CD4-positive, alpha-beta memory T cell (primary cell): ENCODE results near the gene RYR1. TPM values are rescaled to one million over a fixed set of nuclear protein-coding genes. Genes with fewer than 3 reads are reported as not detected.
"Not testable (repeated sequence)": the region's sequence is repeated elsewhere in the genome, so short reads cannot be mapped to it uniquely, and the experiment has no call there.

ENCODE experiments used
- CTCF ChIA-PET: fragments of 350-600 bp; sonication (Branson Sonifier 250); formaldehyde crosslinking; loops from one replicate; lab custom pipeline; 2021; ENCODE audit warnings: inconsistent platforms; ENCODE audit not compliant: partially characterized antibody; lab: Charles Lee
- POLR2A ChIA-PET: fragments of 350-600 bp; sonication (Branson Sonifier 250); formaldehyde crosslinking; loops from one replicate; lab custom pipeline; 2021; ENCODE audit not compliant: partially characterized antibody; lab: Charles Lee
- DNase-seq, 5 donors: peaks; one replicate each; pipeline versions ENCODE4 v3.0.0 to v3.0.0-alpha.2; 2020 to 2022; ENCODE audit warnings: mixed read lengths in 1 of 5
- H3K27ac ChIP-seq: one replicate; pipeline ENCODE4 v1.7.0; 2013; ENCODE audit warnings: low read depth, low read length
- H3K27me3 ChIP-seq: 2 replicates; pipeline ENCODE4 v1.7.0; 2013; ENCODE audit warnings: mild to moderate bottlenecking, low read length, moderate library complexity; ENCODE audit not compliant: insufficient read depth
- H3K36me3 ChIP-seq: 2 replicates; pipeline ENCODE4 v1.7.0; 2013; ENCODE audit warnings: mild to moderate bottlenecking, low read length, moderate library complexity; ENCODE audit not compliant: insufficient read depth
- H3K4me1 ChIP-seq: 2 replicates; pipeline ENCODE4 v1.7.0; 2013; ENCODE audit warnings: mild to moderate bottlenecking, low read length, moderate library complexity; ENCODE audit not compliant: insufficient read depth
- H3K4me3 ChIP-seq, 2 donors: one replicate each; pipeline ENCODE4 v1.7.0; 2013; ENCODE audit warnings: low read length in 2 of 2, mild to moderate bottlenecking in 1 of 2
- H3K9me3 ChIP-seq, 2 donors: one replicate each; pipeline ENCODE4 v1.7.0; 2013; ENCODE audit warnings: low read length in 2 of 2, control low read depth in 1 of 2; ENCODE audit not compliant: control insufficient read depth in 1 of 2
- H3K27ac Mint-ChIP-seq, 7 donors: one replicate each; pipeline ENCODE4 v1.8.0; 2020 to 2021; ENCODE audit warnings: mixed read lengths in 7 of 7, mild to moderate bottlenecking in 6 of 7, inconsistent platforms in 3 of 7, moderate library complexity in 3 of 7
- H3K27me3 Mint-ChIP-seq, 2 donors: one replicate each; pipeline ENCODE4 v1.8.0; 2020 to 2021; ENCODE audit warnings: mixed read lengths in 2 of 2
- H3K36me3 Mint-ChIP-seq, 2 donors: one replicate each; pipeline ENCODE4 v1.8.0; 2020 to 2021; ENCODE audit warnings: mixed read lengths in 2 of 2, inconsistent platforms in 1 of 2, mild to moderate bottlenecking in 1 of 2
- H3K4me1 Mint-ChIP-seq, 4 donors: one replicate each; pipeline ENCODE4 v1.8.0; 2020 to 2021; ENCODE audit warnings: mixed read lengths in 4 of 4, mild to moderate bottlenecking in 1 of 4
- H3K4me3 Mint-ChIP-seq, 8 donors: one replicate each; pipeline ENCODE4 v1.8.0; 2020 to 2021; ENCODE audit warnings: mixed read lengths in 8 of 8, mild to moderate bottlenecking in 7 of 8, moderate library complexity in 6 of 8, inconsistent platforms in 3 of 8
- H3K9me3 Mint-ChIP-seq, 8 donors: one replicate each; pipeline ENCODE4 v1.8.0; 2020 to 2021; ENCODE audit warnings: mixed read lengths in 8 of 8, mild to moderate bottlenecking in 5 of 8, inconsistent platforms in 3 of 8, moderate library complexity in 1 of 8
- intact Hi-C: fragments of 100-400 bp; cut with micrococcal nuclease; formaldehyde crosslinking; loops from one replicate; pipeline ENCODE4 v1.15.1; 2023
- polyA plus RNA-seq, 2 donors: library from polyadenylated mRNA; unstranded; fragments of 300-500 nt; fragmentation: Illumina TruSeq; gene quantifications; one replicate each; pipeline ENCODE4 v1.2.3, GENCODE V29; 2021
- total RNA-seq, 2 experiments: library from RNA; stranded (reverse); gene quantifications; one replicate each; pipeline ENCODE4 v1.2.3, GENCODE V29; 2021

The RYR1 gene
- total and polyA plus RNA-seq, 4 experiments from 2014 or later, result 0.02 to 6.2 (median 2.7) TPM

GRCh38 chr19:38425222-38425809, 8.2 kb upstream of the RYR1 start:
- Mint-ChIP-seq H3K36me3 (no peaks in the 10 kb centered on the region), H3K4me3 (peak overlapping the region in 2 of 8 donors; percentile 3 to 29), H3K9me3 (peaks cover 0 to 1% (median 0%) of the 10 kb centered on the region in 8 donors), H3K27me3 (peaks cover 2 to 11% of the 10 kb centered on the region in 2 donors), H3K27ac (peak overlapping the region in 3 of 7 donors; percentile 53 to 69 (median 62)), H3K4me1 (peaks cover 14 to 33% (median 22%) of the 10 kb centered on the region in 4 donors)
- no peak overlapping the region for H3K4me3 ChIP-seq
- intact Hi-C loops, result no loop called here
- POLR2A ChIA-PET, result interaction anchor here (0.7 kb wide), 1 partner anchor 193 kb away, joined by 3 read pairs; the partner anchor contains the start of gene MAP4K1
- CTCF ChIA-PET, result interaction anchor here (0.9 kb wide), 1 partner anchor 22 kb away, joined by 5 read pairs; the partner anchor contains the start of gene FAM98C
- no peak overlapping the region for H3K27ac ChIP-seq
- DNase-seq, result no peak
- H3K27me3 ChIP-seq, result no peaks in the 10 kb centered on the region
- H3K4me1 ChIP-seq, result peaks cover 30% of the 10 kb centered on the region
- H3K9me3 ChIP-seq, result no peaks in the 10 kb centered on the region
- H3K36me3 ChIP-seq, result no peaks in the 10 kb centered on the region

- intact Hi-C loops, result no loop called here
- Histone ChIP-seq H3K27me3 (no peaks in the 10 kb centered on the region), H3K9me3 (no peaks in the 10 kb centered on the region), H3K27ac (no peak within 1 kb of the TSS), H3K4me1 (peaks cover 30% of the 10 kb centered on the region), H3K4me3 (no peak within 1 kb of the TSS), H3K36me3 (no peaks in the 10 kb centered on the region)
- peak within 1 kb of the TSS; percentile 58 to 83 (median 69) for H3K27ac Mint-ChIP-seq
- peaks cover 2 to 11% of the 10 kb centered on the region in 2 donors for H3K27me3 Mint-ChIP-seq
- no peaks in the 10 kb centered on the region for H3K36me3 Mint-ChIP-seq
- CTCF ChIA-PET, result interaction anchor here (0.9 kb wide), 1 partner anchor 23 kb away, joined by 5 read pairs; the partner anchor contains the start of gene FAM98C
- POLR2A ChIA-PET, result interaction anchor here (0.6 to 0.8 kb wide), 3 partner anchors 32 to 208 kb away, joined by 3 read pairs; partner anchors contain the start of gene MAP4K1
- H3K4me1 Mint-ChIP-seq, result peaks cover 14 to 33% (median 22%) of the 10 kb centered on the region in 4 donors
- H3K9me3 Mint-ChIP-seq, result peaks cover 0 to 1% (median 0%) of the 10 kb centered on the region in 8 donors
- peak in 4 of 5 donors; percentile 9 to 65 (median 36) for DNase-seq
- H3K4me3 Mint-ChIP-seq, result peak within 1 kb of the TSS; percentile 29 to 84 (median 64)
Observed at GRCh38 chr19:38425810-38426466, 7.6 kb upstream of the RYR1 start, which contains the start of gene RASGRP4. RASGRP4 (minus strand) TSS chr19:38426219; CDS start chr19:38426091, 128 bp downstream.

GRCh38 chr19:38427035-38427677, 6.3 kb upstream of the RYR1 start:
- peak in 2 of 5 donors; percentile 50 to 68 for DNase-seq
- H3K36me3 Mint-ChIP-seq, H3K27ac ChIP-seq, H3K9me3 ChIP-seq, H3K4me3 ChIP-seq, POLR2A ChIA-PET, H3K36me3 ChIP-seq, CTCF ChIA-PET, intact Hi-C loops, H3K27me3 ChIP-seq, H3K9me3 Mint-ChIP-seq: not testable (repeated sequence)
- H3K27me3 Mint-ChIP-seq, result peaks cover 2 to 13% of the 10 kb centered on the region in 2 donors
- peak overlapping the region in 6 of 7 donors; percentile 58 to 74 (median 70) for H3K27ac Mint-ChIP-seq
- peaks cover 14 to 33% (median 22%) of the 10 kb centered on the region in 4 donors for H3K4me1 Mint-ChIP-seq
- H3K4me3 Mint-ChIP-seq, result peak overlapping the region; percentile 33 to 84 (median 62)
- peaks cover 30% of the 10 kb centered on the region for H3K4me1 ChIP-seq

GRCh38 chr19:38429055-38429810, 4.3 kb upstream of the RYR1 start:
- Mint-ChIP-seq H3K4me3 (peak overlapping the region in 5 of 8 donors; percentile 9 to 40 (median 25)), H3K9me3 (peaks cover 0 to 1% (median 0%) of the 10 kb centered on the region in 8 donors), H3K36me3 (no peaks in the 10 kb centered on the region), H3K27me3 (peaks cover 3 to 14% of the 10 kb centered on the region in 2 donors), H3K27ac (peak overlapping the region in 4 of 7 donors; percentile 2 to 86 (median 40)), H3K4me1 (peaks cover 17 to 39% (median 27%) of the 10 kb centered on the region in 4 donors)
- H3K4me1 ChIP-seq, result peaks cover 36% of the 10 kb centered on the region
- ChIA-PET CTCF (no interaction called here), POLR2A (no interaction called here)
- no peak overlapping the region for H3K4me3 ChIP-seq
- intact Hi-C loops, result no loop called here
- H3K27me3 ChIP-seq, result peaks cover 3% of the 10 kb centered on the region
- no peaks in the 10 kb centered on the region for H3K9me3 ChIP-seq
- H3K36me3 ChIP-seq, result no peaks in the 10 kb centered on the region
- H3K27ac ChIP-seq, result no peak overlapping the region
- no peak for DNase-seq

GRCh38 chr19:38429811-38430156, 3.7 kb upstream of the RYR1 start:
- intact Hi-C loops, result no loop called here
- H3K9me3 ChIP-seq, result no peaks in the 10 kb centered on the region
- Mint-ChIP-seq H3K4me3 (peak overlapping the region in 1 of 8 donors; percentile 11), H3K36me3 (no peaks in the 10 kb centered on the region), H3K27me3 (peaks cover 4 to 16% of the 10 kb centered on the region in 2 donors), H3K9me3 (peaks cover 0 to 1% (median 0%) of the 10 kb centered on the region in 8 donors), H3K27ac (no peak overlapping the region), H3K4me1 (peaks cover 19 to 39% (median 29%) of the 10 kb centered on the region in 4 donors)
- peaks cover 3% of the 10 kb centered on the region for H3K27me3 ChIP-seq
- POLR2A ChIA-PET, result no interaction called here
- no peak overlapping the region for H3K27ac ChIP-seq
- no peak overlapping the region for H3K4me3 ChIP-seq
- peaks cover 38% of the 10 kb centered on the region for H3K4me1 ChIP-seq
- CTCF ChIA-PET, result no interaction called here
- DNase-seq, result no peak
- no peaks in the 10 kb centered on the region for H3K36me3 ChIP-seq

- H3K27ac ChIP-seq, result no peak overlapping the region
- intact Hi-C loops, result no loop called here
- H3K9me3 ChIP-seq, result no peaks in the 10 kb centered on the region
- Mint-ChIP-seq H3K27me3 (peaks cover 4 to 16% of the 10 kb centered on the region in 2 donors), H3K9me3 (peaks cover 0 to 1% (median 0%) of the 10 kb centered on the region in 8 donors), H3K4me1 (peaks cover 17 to 38% (median 28%) of the 10 kb centered on the region in 4 donors), H3K36me3 (no peaks in the 10 kb centered on the region), H3K4me3 (no peak overlapping the region), H3K27ac (no peak overlapping the region)
- ChIA-PET CTCF (no interaction called here), POLR2A (no interaction called here)
- peaks cover 3% of the 10 kb centered on the region for H3K27me3 ChIP-seq
- H3K4me1 ChIP-seq, result peaks cover 33% of the 10 kb centered on the region
- H3K4me3 ChIP-seq, result no peak overlapping the region
- no peak for DNase-seq
- H3K36me3 ChIP-seq, result no peaks in the 10 kb centered on the region
Observed at GRCh38 chr19:38430931-38431330, 2.6 kb upstream of the RYR1 start.
